HG03575 (cell line): ENCODE results near the gene ZNF574.
"Not testable (repeated sequence)": the region's sequence is repeated elsewhere in the genome, so short reads cannot be mapped to it uniquely, and the experiment has no call there.

Source experiments
- ATAC-seq: cut with Tn5 transposase; IDR thresholded peaks from one replicate; pipeline ENCODE4 v1.9.1; 2021; ENCODE audit not compliant: unreplicated experiment, insufficient number of reproducible peaks, low FRiP score; ENCODE audit errors: extremely low read depth

ZNF574 gene

GRCh38 chr19:42095142-42095813, 19.3 kb downstream of the ZNF574 start:
- no peak for ATAC-seq

GRCh38 chr19:42095814-42096230, 19.9 kb downstream of the ZNF574 start:
- ATAC-seq, result no peak

- no peak for ATAC-seq
Measured at GRCh38 chr19:42096255-42096837, 20.4 kb downstream of the ZNF574 start.

DNA sequence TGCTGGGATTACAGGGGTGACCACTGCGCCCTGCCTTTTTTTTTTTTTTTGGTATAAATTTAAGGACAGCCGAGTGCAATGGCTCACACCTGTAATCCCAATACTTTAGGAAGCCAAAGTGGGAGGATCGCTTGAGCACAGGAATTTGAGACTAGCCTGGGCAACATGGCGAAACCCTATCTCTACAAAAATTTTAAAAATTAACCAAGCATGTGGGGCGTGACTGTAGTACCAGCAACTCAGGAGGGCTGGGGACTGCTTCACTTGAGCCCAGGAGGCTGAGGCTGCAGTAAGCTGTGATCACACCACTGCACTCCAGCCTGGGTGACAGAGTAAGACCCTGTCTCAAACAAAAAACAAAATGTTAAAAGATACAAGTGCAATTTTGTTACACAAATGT, 21.5 kb downstream of the ZNF574 start:
- no peak for ATAC-seq

- no peak for ATAC-seq
Measured at GRCh38 chr19:42098781-42099180, 22.8 kb downstream of the ZNF574 start.

- ATAC-seq, result no peak
Measured at GRCh38 chr19:42099336-42099925, 23.5 kb downstream of the ZNF574 start.

DNA sequence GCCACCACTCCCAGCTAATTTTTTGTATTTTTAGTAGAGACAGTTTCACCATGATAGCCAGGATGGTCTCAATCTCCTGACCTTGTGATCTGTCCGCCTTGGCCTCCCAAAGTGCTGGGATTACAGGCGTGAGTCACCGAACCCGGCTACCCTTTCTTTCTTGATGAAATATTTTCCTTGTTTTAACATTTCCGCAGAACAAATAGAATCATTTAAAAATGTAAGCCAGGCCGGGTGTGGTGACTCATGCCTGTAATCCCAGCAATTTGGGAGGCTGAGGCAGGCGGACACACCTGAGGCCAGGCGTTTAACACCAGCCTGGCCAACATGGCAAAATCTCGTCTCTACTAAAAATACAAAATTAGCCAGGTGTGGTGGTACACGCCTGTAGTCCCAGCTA, 24.3 kb downstream of the ZNF574 start:
- not testable (repeated sequence) for ATAC-seq

GRCh38 chr19:42102877-42103276, 26.9 kb downstream of the ZNF574 start:
- no peak for ATAC-seq

GRCh38 chr19:42105368-42105767, 29.4 kb downstream of the ZNF574 start:
- ATAC-seq, result no peak

DNA sequence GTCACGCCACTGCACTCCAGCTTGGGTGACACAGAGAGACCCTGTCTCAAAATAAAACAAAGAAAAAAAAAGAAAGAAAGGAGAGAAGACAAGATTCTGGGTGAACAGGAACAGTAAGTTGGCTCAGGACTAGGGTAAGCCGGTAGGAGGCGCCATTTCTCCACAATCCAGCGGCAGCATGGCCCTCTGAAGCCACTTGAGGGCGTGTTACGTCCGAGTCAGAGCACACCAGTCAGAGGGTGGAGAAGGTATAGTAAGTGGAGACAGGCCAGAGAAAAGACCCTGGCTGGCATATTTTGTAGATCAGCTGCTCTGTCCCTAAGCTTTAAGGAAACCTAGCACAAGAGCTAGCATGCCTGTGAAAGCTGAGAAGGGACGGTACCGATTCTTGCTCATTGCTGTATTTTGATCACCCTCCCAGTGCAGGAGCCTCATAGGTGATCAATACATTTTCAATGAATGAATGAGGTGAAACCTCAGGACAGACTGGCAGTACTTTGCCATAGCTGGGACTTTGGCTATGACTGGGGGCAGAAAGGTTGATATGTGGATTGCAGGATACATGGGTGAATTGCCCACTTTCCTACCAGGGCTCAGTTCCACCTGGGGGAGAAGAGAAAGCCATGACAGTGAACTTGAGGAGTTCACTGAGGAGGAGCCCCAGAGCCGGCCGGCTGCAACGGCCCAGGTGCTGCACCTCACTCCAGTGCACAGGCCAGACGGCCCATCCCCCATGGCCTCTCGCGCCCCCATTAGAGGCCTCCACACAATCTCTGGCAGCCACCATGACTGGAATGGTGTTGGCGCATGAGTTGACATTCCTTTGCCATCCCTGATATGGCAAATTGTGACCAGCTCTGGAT, 32.8 kb downstream of the ZNF574 start:
- ATAC-seq, result no peak

DNA sequence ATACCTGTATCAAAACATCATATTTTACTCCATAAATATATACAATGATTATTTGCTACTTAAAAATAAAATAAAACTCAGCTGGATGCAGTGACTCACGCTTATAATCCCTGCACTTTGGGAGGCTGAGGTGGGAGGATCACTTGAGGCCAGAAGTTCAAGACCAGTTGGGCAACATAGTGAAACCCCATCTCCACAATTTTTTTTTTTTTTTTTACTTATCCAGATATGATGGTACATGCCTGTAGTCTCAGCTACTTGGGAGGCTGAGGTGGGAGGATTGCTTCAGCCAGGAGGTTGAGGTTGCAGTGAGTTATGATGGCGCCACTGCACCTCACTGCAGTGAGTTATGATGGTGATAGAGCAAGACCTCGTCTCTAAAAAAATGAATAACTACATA, 33.9 kb downstream of the ZNF574 start:
- no peak for ATAC-seq

GRCh38 chr19:42110658-42111057, 34.7 kb downstream of the ZNF574 start:
- no peak for ATAC-seq

DNA sequence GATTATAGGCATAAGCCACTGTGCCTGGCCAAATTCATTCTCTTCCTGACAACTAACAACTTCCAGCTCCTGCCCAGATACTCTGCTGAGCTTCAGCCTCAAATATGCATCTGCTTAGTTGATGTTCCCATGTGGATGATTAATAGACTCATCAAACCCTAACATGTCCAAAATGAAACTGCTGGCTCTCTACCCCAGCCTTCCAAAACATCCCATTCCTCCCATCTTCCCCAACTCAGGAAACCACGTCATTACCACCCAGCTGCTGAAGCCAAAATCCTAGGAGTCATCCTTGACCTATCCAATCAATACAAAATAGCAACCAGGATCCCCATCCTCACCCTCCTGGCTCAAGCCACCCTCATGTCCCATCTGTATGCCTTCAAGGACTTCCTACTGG, 35.4 kb downstream of the ZNF574 start:
- ATAC-seq, result no peak

DNA sequence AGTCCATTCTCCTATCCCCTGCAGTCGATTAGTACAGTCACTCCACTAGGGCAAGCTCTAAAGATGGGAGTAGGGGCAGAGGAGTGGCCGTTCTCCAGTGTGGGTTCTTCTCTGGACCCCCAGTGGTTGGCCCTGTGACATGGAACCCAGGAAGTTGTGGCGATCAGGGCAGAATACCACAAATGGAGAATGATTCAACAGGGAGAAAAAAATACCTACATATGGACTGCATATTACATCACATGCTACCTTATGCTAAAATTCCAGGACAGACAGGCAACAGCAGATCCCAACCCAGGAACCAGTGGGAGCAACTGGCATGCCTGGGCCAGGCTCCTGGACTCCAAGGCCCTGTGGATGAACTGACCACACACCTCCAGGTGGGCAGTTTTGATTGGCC, 35.8 kb downstream of the ZNF574 start:
- ATAC-seq, result no peak

DNA sequence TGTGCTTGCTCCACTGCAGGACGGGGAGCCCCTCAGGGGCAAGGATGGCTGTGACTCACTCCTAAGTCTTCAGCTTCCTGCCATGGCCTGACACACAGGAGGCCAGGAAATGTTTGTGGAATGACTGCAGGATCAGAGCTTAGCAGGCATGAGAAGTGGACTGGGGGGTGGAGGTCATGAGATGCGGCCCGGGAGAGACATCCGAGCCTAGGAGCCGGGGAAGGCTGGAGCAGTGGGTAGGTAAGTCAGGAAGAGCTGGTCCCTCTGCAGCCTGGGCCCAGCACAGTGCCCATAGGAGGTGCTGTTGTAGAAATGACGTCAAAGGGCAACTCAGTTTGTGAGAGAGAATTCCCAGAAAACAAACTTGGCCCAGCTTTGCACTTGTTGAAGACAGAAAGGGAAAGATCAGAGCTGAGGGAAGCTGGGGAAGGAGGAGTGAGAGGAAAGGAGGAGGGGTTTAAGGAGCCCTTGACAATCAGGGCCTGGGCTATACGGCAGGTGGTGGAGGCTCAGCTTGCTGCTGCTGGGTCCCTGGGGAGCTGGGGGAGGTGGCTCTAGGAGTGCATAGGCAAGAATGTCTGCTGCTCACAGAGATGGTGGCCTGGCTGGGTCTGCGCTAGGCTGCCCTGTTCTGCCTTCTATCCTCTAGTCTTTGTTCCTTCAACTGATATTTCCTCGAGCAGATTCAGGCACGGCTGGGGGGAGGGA, 37.8 kb downstream of the ZNF574 start:
- no peak for ATAC-seq

GRCh38 chr19:42114412-42114811, 38.4 kb downstream of the ZNF574 start:
- ATAC-seq, result no peak

GRCh38 chr19:42115219-42115618, 39.3 kb downstream of the ZNF574 start:
- ATAC-seq, result no peak

GRCh38 chr19:42115705-42116104, 39.7 kb downstream of the ZNF574 start:
- no peak for ATAC-seq
